NCI-H2029 (cell line): ENCODE data around the gene TH.
"Not testable (repeated sequence)": the region's sequence is repeated elsewhere in the genome, so short reads cannot be mapped to it uniquely, and the experiment has no call there.

Experiments
- DNase-seq: peaks from one replicate; lab custom pipeline; 2025; lab: John Stamatoyannopoulos, UW

The TH gene

DNA sequence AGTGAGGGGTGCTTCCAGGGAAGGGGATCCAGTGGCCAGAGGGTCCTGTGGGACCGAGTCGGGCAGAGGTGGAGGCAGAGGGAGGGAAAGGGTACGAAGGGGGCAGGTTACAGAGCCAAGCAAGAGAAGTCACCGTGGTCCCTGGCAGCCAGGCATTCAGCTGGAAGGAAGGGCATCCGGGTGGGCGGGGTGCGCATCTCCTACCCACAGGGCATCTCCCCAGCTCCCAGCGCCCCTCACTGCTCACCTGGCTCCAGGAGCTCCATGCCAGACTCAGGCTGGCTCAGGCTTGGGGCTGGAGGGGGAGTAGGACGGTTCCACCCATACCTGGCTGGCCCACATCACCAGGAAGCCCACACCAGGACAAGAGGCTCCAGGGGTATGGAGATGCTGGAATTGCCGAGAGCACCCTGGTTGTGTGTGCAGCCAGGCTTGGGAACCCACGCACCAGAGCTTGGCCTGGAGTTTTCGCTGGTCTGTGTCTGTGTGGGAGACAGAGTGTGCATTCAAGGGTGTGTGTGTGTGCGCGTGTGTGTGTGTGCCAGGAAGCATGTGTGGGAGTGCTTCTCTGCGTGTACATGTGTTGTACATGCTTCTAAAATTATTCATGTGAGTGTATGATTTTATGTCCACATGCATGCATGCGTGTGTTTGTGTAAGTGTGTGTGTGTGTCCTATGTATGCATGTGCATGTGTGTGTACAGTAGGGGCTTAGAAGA lies 6.6 kb upstream of the TH start:
- DNase-seq: not testable (repeated sequence)

DNA sequence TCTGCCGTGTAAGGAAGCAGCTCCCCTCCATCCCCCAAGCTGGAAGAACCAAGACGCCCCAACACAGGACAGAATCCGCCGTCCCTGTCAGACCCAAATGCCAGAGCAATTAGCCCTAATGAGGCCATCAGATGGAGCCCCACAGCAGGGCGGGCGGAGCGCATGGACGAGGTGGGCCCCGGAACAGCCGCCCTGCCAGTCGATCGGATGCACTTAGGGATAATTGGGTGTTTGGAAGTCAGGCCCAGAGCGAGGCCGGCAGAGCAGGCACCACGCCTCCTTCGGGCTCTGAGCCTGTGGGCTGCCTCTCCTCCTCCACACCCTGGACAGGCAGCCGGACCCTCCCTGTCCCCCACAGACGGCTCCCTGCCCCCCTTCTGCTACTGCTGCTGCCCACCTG lies 5.5 kb upstream of the TH start:
- no peak for DNase-seq

DNA sequence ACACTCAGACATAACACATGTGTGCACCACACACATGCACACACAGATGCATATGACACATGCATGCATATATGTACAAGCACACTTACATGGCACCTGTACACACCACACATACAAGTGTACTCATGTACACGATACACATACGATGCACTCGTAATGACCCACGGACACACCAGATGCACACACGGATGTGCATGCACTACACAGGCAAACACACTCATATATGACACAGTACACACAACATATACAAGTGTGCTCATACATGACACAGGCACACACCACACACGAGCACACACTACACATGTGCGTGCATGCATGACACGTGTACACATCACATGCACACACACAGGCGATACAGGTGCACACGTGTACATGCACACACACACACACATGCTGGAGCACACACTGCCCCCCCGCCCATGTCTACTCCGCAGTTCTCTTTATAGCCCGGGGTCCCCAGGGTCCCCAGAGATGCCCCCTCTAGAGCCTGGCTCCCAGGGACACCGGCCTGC lies 4.8 kb upstream of the TH start:
- DNase-seq: no peak

DNA sequence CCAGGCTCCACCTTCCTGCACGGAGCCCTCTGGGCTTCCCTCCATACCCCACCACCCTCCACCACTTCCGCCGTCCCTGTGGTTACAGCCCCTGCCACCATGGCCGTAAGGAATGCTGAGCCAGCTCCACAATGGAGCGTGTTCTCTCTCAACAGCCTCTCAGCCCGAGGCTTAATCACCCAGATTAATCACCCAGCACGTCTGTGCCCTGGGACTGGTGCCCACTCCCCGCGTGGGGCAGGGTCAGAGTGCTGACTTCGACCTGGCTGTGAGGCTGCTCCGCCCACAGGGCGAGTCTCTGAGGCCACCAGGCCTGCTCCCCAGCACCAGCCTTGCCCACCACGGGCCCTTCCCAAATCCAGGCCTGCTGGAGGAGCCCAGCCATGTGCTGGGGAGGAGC lies 4.0 kb upstream of the TH start:
- DNase-seq: no peak

DNA sequence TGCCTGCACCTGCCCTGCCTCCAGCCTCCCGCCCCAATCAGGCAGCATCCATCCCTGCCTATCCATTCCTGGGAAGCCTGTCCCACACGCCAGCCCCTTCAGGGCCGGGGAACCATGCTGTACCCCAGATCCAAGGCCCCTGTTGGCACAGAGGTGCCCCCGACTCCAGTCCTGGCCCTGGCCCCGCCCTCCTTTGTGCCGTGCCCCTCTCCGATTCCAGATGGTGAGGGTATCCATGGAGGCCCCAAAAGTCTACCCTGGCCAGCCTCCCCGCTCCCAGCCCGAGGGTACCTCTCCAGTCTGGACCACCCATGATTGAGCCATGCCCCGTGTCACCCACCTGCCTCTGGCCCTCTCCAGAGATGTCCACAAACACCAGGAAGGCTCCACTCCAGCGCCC lies 2.7 kb upstream of the TH start:
- no peak for DNase-seq

DNA sequence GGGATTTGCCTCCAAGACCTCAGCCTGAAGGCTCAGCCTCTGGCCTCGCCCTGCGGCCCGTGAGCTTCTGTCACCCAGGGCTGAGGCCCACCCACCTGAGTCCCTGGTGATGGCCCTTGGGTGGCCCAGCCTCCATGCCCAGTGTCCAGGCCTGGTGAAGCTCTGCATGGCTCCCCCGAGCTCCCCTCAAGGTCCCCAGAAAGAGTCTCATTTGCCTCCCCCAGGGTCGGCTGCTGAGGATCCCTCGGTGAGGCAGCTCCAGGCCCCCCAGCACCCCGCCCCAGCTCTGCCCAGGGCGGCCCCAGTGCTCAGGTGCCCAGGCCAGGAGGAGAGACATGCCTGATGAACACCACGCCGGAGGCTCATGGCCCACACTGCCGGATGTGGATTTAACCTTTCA lies 2.1 kb upstream of the TH start:
- DNase-seq: no peak

DNA sequence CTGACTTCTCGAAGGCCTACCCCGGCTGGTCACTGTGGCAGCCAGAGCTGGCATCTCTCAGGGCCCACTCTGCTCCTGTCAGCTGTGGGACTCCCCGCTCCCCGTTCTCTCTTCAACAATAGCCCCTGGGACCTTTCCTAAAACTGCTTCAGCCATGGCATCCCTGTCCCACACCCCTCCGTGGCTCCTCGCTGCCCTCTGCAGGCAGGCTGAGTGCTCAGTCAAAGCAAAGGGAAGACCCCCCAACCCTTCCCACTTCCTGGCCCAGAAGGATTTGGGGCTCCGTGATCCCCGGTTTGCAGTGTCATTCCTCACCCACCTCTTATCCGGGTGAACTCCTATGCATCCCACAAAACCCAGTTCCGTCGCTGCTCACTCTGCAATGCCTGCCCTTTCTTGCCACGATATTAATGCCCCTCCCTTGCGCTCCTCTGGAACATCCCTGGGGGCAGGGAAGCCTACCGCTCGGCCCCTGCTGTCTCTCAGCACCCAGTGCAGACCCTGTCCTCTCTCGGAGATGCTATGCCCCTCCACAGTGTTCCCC lies 1.6 kb upstream of the TH start:
- no peak for DNase-seq

DNA sequence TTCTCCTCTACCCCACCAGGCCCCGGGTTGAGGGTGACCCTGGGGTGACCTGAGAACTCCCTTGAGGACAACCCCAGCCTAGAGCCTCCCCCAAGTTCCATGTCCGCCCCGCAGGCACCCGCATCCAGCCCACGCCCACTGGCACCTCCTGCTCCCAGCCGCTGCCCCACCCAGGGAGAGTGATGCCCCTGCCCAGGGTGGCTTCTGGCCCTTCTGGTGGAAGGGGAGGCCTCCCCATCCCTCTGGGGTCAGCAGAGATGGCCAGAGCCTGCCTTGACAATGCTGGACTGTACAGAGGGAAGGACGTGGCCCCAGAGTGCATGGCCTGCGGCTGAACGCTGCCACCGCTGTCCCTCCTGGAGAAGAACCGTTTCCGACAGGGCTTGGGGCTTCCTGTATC lies 1.1 kb upstream of the TH start:
- DNase-seq: no peak

DNA sequence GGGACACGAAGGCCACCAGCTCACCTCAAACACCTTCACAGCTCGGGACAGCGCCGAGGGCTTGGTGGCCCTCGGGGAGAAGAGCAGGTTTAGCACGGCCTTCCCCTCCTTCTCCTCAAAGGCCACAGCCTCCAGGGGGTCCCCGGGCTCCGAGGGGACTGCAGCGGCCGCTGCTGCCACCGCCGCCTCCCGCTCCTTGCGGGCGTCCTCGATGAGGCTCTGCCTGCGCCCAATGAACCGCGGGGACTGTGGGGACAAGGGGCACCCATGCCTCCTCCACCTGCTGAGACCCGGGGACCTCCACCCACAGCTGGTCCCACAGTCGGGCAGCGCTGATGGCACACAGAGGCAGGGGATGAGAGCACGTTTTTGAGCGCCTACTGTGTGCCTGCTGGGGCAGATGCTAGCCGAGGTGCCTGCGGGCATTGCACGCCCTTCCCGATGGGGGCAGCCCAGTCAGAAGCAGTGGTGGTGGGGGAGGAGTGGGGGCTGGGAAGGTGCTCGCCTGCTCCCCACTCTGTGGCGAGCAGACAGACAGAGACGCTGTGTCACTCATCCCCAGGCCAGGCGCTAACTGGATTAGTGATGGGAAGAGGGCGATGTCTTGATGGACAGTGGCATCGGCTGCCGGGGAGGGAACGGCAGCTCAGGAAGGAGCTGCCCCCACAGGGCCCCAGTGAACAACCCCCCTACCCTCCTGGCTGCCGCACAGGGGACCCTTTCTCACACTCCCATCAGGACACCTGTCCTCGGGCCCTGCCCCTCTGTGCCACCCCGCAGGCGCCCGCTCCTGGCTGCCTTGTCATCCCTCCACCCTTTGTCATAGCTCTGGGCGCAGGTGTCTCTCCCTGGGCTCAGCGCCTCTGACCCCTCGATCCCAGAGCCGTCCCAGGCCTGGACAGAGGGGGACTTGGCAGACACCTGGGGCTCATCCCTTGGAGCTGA lies 1.7 kb downstream of the TH start:
- no peak for DNase-seq

DNA sequence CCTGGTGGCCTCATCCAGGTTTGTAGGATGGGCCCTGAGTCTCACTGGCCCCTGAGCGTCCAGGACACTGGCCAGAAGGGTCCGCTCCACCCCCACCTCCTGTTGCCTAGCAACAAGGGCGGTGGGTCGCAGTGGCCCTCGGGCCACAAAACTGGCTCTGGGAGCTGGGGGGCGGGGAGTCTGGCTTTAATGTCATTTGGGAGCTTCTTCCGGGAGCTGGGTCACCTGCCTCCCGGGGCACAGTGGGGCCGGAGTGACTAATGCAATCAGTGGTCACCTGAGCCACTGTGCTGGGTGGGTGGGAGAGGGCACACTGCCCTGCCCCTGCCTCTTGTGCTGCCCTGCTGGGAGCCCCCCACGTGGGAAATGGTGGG lies 2.6 kb downstream of the TH start:
- DNase-seq: no peak

DNA sequence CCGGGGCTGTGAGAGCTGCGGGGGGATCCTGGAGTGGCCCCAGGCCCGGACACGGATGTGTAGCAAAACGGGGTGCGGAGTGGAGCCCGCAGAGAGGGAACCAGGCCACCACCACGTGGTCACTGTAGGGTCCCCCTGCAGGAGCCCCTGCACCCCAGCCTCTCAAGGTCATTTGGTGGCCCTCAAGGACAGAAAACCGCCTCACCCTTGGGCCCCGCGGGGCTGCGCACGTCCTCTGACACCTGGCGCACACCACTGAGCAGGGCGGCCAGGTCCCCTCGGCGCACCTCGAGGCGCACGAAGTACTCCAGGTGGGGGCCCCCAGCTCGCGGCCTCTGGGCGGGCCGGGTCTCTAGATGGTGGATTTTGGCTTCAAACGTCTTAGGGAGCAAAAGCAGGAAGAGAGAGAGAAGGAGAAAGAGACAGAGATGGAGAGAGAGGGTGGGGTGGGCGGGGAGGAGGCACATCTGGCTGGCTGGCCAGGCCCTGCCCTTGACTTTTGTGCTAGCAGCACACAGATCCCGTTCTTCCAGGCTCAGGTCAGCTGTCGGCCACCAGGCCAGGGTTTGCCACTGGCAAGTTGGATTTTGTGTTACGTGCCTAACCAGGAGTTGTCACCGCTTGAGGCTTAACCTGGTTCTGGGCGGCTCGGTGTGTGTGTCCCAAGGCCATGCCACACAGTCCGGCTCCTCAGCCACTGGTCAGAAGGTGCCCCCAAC lies 3.2 kb downstream of the TH start:
- DNase-seq: no peak

DNA sequence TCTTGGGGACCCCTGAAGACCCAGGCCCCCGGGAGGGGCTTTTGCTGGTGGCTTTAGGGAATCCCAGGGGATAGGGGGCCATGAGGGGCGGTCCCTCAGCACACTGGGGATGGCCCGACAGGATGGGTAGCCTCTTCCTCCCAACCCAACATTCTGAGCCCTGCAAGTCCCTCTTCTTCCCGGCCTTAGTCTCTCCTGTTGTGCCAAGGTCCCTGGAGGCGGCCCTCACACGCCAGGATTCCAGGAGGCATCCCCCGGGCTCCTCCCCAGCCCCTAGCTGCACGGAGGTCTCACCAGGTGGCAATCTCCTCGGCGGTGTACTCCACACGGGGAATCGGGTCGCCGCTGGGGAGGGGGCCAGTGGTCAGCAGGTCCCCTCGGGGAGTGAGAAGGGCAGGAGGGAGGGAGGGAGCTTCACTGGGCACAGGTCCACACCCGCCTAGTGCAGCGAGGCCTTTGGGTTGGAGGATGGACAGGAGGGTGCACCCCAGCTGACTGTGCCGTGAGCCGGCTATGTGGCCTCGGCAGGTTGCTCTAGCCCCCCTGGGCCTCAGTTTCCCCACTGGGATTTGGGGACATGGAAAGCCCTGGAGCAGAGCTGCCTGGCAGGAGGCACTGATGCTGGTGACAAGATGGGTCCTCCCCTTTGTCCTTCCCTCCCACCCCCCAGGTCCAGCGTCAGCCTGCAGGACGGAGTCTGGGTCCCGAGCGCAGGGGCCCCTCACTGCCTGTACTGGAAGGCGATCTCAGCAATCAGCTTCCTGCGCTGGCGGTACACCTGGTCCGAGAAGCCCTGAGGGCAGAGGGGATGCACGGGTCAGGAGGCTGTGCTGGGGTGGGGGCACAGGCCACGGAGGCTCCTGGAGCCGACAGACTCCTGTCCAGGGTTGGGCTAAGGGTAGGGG lies 4.2 kb downstream of the TH start:
- no peak for DNase-seq

DNA sequence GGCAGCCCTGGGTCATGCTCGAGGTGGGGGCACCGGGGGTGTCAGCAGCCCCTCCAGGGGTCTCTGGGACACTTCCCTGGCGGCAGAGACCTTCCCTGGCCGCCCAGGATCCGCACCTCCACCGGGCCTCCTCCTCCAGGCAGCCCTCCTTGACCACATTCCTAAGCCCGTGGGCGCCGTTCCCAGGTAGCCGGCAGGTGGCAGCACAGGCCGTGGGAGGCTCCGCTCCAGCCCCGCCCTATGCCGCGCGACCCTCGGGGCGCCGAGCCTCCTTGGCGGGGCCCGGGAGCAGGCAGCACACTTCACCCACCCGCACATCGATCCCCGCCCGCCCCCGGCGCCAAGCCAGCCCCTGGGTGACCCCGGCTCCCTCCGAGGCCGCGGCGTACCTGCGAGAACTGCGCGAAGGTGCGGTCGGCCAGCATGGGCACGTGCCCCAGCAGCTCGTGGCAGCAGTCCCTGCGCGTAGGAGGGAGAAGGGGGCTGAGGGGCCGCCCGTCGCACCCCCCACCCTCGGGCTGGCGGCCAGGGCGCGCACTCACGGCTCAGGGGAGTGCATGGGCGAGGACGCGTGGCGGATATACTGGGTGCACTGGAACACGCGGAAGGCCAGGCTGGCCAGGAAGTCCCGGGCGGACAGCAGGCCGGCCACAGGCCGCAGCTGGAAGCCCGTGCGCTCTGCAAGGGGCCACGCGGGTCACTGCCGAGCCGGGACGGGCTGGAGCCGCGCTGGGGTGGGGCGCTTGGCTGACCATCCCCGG lies 5.3 kb downstream of the TH start:
- no peak for DNase-seq

DNA sequence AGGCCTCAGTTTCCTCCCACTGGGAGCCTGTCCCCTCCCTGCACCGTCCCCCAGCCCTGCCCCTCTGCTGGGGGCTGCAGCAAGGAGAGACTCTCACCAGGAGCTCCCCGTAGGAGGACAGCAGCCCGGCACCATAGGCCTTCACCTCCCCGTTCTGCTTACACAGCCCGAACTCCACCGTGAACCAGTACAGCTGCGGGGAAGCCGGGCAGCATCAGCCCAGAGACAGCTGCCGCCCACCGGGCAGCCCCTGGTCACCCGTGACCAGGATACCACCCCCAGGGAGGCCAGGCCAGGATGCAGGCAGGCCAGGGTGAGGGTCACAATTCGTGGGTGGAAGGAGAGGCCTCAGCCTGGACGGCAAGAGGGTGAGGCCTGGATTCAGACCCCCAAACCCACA lies 6.0 kb downstream of the TH start:
- DNase-seq: no peak

DNA sequence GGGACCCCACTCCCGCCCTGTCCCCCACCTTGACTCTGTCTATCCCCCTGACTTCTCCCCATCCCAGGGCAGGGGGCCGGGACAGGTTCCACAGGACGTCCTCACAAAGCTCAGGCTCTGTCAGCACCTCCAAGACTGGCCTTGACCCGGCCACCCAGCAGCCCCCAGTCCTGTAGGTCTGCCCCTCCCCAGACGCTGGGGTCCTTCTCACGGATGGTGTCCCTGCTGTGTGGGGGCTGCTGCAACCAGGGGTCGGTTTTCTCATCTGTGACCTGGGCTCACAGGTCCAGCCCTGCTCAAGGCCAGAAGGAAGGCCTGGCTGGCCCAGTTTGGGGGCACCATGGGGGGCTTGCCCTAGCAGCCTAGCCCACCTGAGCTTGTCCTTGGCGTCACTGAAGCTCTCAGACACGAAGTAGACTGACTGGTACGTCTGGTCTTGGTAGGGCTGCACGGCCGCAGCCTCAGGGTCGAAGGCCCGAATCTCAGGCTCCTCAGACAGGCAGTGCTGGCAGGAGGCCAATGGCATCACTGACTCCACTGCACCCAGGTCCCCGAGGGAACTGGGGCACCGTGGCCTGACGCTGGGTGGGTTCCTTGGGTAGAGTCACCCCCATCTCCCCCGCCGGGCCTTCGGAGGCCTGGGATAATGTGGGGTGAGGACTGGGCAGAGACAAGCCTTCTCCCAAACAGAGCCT lies 6.6 kb downstream of the TH start:
- no peak for DNase-seq

DNA sequence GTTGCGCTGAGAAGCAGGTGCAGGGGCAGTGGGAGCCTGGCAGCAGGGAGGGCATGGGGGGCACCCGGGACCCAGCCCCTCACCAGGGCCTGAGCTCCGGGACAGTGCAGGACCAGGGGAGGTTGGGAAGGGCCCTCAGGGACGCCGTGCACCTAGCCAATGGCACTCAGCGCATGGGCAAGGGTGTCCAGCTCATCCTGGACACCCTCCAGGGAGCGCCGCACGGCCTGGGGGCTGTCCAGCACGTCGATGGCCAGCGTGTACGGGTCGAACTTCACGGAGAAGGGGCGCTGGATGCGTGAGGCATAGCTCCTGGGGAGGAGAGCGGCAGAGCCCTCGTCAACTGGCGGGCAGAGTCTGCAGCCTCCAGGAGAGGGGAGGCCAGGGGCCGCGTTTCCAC lies 7.5 kb downstream of the TH start:
- no peak for DNase-seq

DNA sequence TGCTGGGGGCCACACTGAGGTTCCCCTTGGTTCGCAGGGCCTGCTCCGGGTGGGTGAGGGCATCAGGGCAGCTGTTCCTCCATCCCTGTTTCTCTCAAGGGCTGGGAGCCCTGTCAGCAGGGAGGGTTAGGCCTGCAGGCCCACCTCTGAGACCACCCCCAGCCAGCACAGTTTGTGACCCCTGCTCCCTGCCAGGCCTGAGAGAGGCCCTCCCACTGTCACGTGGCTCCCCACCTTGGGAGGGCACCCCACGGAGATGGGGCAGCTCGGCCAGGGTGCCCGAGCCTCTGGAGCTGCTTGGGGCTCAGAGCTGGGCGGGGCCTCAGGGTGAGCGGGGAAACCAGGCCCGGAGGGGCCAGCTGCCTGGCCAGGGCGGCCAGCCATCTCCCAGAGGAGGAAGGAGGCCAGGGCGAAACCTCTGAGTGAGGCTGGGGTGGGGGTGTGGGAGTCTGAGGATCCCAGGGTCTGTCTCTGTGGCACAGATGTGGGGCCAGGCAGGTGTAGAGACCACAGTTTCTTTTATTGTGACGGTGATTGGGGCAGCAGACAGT lies 8.1 kb downstream of the TH start:
- no peak for DNase-seq

DNA sequence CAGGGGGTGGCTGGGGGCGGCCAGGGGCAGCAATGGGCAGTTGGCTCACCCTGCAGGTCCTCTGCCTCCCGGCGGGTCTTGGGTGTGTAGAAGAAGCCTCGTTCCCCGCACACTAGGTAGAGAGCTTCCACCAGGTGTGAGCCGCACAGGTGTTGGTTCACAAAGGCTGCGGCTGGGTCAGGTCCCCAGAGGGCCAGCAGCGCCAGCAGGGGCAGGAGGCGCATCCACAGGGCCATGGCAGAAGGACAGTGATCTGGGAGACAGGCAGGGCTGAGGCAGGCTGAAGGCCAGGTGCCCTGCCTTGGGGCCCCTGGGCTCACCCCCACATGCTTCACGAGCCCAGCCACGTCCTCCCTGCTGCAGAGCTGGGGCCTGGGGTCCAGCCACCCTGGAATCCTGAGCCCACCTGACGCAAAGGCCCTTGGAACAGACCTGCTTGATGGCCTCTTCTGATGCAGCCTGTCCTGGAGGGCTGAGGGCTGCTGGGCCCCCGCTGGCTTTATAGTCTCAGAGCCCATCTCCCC lies 10.8 kb downstream of the TH start, which contains the start of gene INS:
TSS of gene INS (minus strand) at position 474 of the 524 bp plus-strand sequence. CDS start at position 236, 238 bp downstream.
- no peak for DNase-seq
